ENCODE measurements around the gene SLCO2A1.

SLCO2A1 gene

GRCh38 chr3:134034005-134034785, 4.5 kb upstream of the SLCO2A1 start:
- DNase-seq (ENCODE audit: low read depth in 2 of 2) = peak in 1 of 2 experiments; percentile 12

GRCh38 chr3:134033315-134033996, 3.7 kb upstream of the SLCO2A1 start:
- DNase-seq (ENCODE audit: low read depth in 2 of 2) = no peak

- no peak for DNase-seq (ENCODE audit: low read depth in 2 of 2)
Observed at GRCh38 chr3:134031348-134031915, 1.7 kb upstream of the SLCO2A1 start.

GRCh38 chr3:134030379-134031347, 938 bp upstream of the SLCO2A1 start:
- DNase-seq (ENCODE audit: low read depth in 2 of 2) = no peak

GRCh38 chr3:134029256-134029733, 430 bp downstream of the SLCO2A1 start:
- no peak for DNase-seq (ENCODE audit: low read depth in 2 of 2)

- no peak for DNase-seq (ENCODE audit: low read depth in 2 of 2)
Observed at GRCh38 chr3:134028486-134029255, 1.1 kb downstream of the SLCO2A1 start.

GRCh38 chr3:134027631-134028030, 2.1 kb downstream of the SLCO2A1 start:
- no peak for DNase-seq (ENCODE audit: low read depth in 2 of 2)

GRCh38 chr3:134020135-134020680, 9.5 kb downstream of the SLCO2A1 start:
- DNase-seq (ENCODE audit: low read depth in 2 of 2) = no peak

- DNase-seq (ENCODE audit: low read depth in 2 of 2) = no peak
Observed at GRCh38 chr3:134018850-134019249, 10.9 kb downstream of the SLCO2A1 start.

- peak in 1 of 2 experiments; percentile 3 for DNase-seq (ENCODE audit: low read depth in 2 of 2)
Observed at GRCh38 chr3:134018406-134018805, 11.3 kb downstream of the SLCO2A1 start.

- DNase-seq (ENCODE audit: low read depth in 2 of 2) = no peak
Observed at GRCh38 chr3:134017490-134017889, 12.2 kb downstream of the SLCO2A1 start.

- no peak for DNase-seq (ENCODE audit: low read depth in 2 of 2)
Observed at GRCh38 chr3:134014270-134014669, 15.5 kb downstream of the SLCO2A1 start.

GRCh38 chr3:134013280-134013679, 16.4 kb downstream of the SLCO2A1 start:
- no peak for DNase-seq (ENCODE audit: low read depth in 2 of 2)

- DNase-seq (ENCODE audit: low read depth in 2 of 2) = peak; percentile 27 to 28
Observed at GRCh38 chr3:134009345-134010000, 20.3 kb downstream of the SLCO2A1 start.

GRCh38 chr3:134008630-134009156, 21.0 kb downstream of the SLCO2A1 start:
- DNase-seq (ENCODE audit: low read depth in 2 of 2) = peak; percentile 83 to 85

- no peak for DNase-seq (ENCODE audit: low read depth in 2 of 2)
Observed at GRCh38 chr3:134007819-134008218, 21.9 kb downstream of the SLCO2A1 start.

- DNase-seq (ENCODE audit: low read depth in 2 of 2) = no peak
Observed at GRCh38 chr3:134004841-134005240, 24.9 kb downstream of the SLCO2A1 start.

GRCh38 chr3:134003066-134003465, 26.7 kb downstream of the SLCO2A1 start:
- DNase-seq (ENCODE audit: low read depth in 2 of 2) = no peak

- DNase-seq (ENCODE audit: low read depth in 2 of 2) = peak; percentile 60 to 68
Observed at GRCh38 chr3:134002306-134002705, 27.4 kb downstream of the SLCO2A1 start.

- no peak for DNase-seq (ENCODE audit: low read depth in 2 of 2)
Observed at GRCh38 chr3:134001251-134001650, 28.5 kb downstream of the SLCO2A1 start.
